Activated CD4-positive, alpha-beta T cell treated with anti-CD3 and anti-CD28 coated beads for 1 hour (primary cell): ENCODE results near the gene PRUNE1.

Experiments
- DNase-seq: peaks from one replicate; pipeline ENCODE4 v3.0.0-alpha.2; 2020

The PRUNE1 gene

GRCh38 chr1:151008244-151009205 is at the start of gene PRUNE1:
PRUNE1 (plus strand) TSS chr1:151008449; CDS start chr1:151008633, 184 bp downstream.
- peak; percentile 90 for DNase-seq

- no peak for DNase-seq
Measured at GRCh38 chr1:150960646-150961045, 47.6 kb upstream of the PRUNE1 start.

- DNase-seq, result no peak
Measured at GRCh38 chr1:150961756-150962155, 46.5 kb upstream of the PRUNE1 start.

GRCh38 chr1:150963321-150964163 is 44.7 kb upstream of the PRUNE1 start:
- no peak for DNase-seq

- DNase-seq, result no peak
Measured at GRCh38 chr1:150964164-150964489, 44.1 kb upstream of the PRUNE1 start.

- DNase-seq, result no peak
Measured at GRCh38 chr1:150965605-150966004, 42.6 kb upstream of the PRUNE1 start.

GRCh38 chr1:150966011-150966410 is 42.2 kb upstream of the PRUNE1 start:
- DNase-seq, result no peak

GRCh38 chr1:150967936-150968335 is 40.3 kb upstream of the PRUNE1 start:
- no peak for DNase-seq

GRCh38 chr1:150968491-150968890 is 39.8 kb upstream of the PRUNE1 start:
- DNase-seq, result no peak

- no peak for DNase-seq
Measured at GRCh38 chr1:150969626-150970025, 38.6 kb upstream of the PRUNE1 start.

- no peak for DNase-seq
Measured at GRCh38 chr1:150970808-150971582, 37.3 kb upstream of the PRUNE1 start.

- no peak for DNase-seq
Measured at GRCh38 chr1:150971583-150972416, 36.4 kb upstream of the PRUNE1 start.

GRCh38 chr1:150972417-150972940 is 35.8 kb upstream of the PRUNE1 start:
- DNase-seq, result no peak

GRCh38 chr1:150973258-150973835 is 34.9 kb upstream of the PRUNE1 start:
- no peak for DNase-seq

GRCh38 chr1:150973836-150974579 is 34.2 kb upstream of the PRUNE1 start:
- DNase-seq, result peak; percentile 13

GRCh38 chr1:150974580-150975478 is 33.4 kb upstream of the PRUNE1 start, which contains the start of gene CERS2:
CERS2 (minus strand) TSS chr1:150974835; CDS start chr1:150969090, 5,745 bp downstream.
- DNase-seq, result peak; percentile 66

- DNase-seq, result no peak
Measured at GRCh38 chr1:150976401-150976821, 31.8 kb upstream of the PRUNE1 start.

- DNase-seq, result peak; percentile 60
Measured at GRCh38 chr1:150976879-150977694, 31.2 kb upstream of the PRUNE1 start.
